Sigmoid colon (tissue), 7 donors: ENCODE results near the gene RAMP1. TPM values are rescaled to one million over a fixed set of nuclear protein-coding genes. Genes with fewer than 3 reads are reported as not detected.

ENCODE experiments used
- DNase-seq: peaks from one replicate; pipeline ENCODE4 v3.0.0-alpha.2; 2019
- H3K27ac ChIP-seq, 4 donors: fragments of 200-600 bp; sonication (generic); one replicate each; pipeline ENCODE4 v1.5.1; 2016 to 2019; ENCODE audit warnings: mild to moderate bottlenecking in 1 of 4
- H3K27me3 ChIP-seq, 3 donors: fragments of 200-600 bp; sonication (generic); one replicate each; pipeline ENCODE4 v1.5.1; 2019; ENCODE audit warnings: mild to moderate bottlenecking in 1 of 3
- H3K36me3 ChIP-seq, 4 donors: fragments of 200-600 bp; sonication (generic); one replicate each; pipeline ENCODE4 v1.5.1; 2016 to 2019
- H3K4me1 ChIP-seq, 4 donors: fragments of 200-600 bp; sonication (generic); one replicate each; pipeline ENCODE4 v1.5.1; 2017 to 2019
- H3K4me3 ChIP-seq, 4 donors: fragments of 200-600 bp; sonication (generic); one replicate each; pipeline ENCODE4 v1.5.1; 2017 to 2019; ENCODE audit warnings: mild to moderate bottlenecking in 2 of 4, moderate library complexity in 1 of 4
- H3K9me3 ChIP-seq, 4 donors: fragments of 200-600 bp in 3 of 4; sonication (generic) in 3 of 4; one replicate each; pipeline versions ENCODE4 v1.5.1 to v1.6.1; 2013 to 2019
- CTCF ChIP-seq, 4 experiments: fragments of 450-650 bp in 3 of 4; fragments of 200-600 bp in 1 of 4; IDR thresholded peaks; one replicate each; pipeline ENCODE4 v1.5.1; 2016 to 2019; ENCODE audit warnings: antibody characterized with exemption in 4 of 4, mild to moderate bottlenecking in 3 of 4, moderate library complexity in 2 of 4
- EP300 ChIP-seq, 4 donors: sonication (generic); formaldehyde crosslinking; IDR thresholded peaks; one replicate each; pipeline ENCODE4 v1.6.1; 2017; ENCODE audit warnings: antibody characterized with exemption in 4 of 4
- POLR2A ChIP-seq, 2 donors: fragments of 450-650 bp; IDR thresholded peaks; one replicate each; pipeline ENCODE4 v1.6.1; 2016; ENCODE audit warnings: antibody characterized with exemption in 2 of 2, mild to moderate bottlenecking in 2 of 2, moderate library complexity in 2 of 2
- POLR2AphosphoS5 ChIP-seq, 4 donors: sonication (generic); formaldehyde crosslinking; IDR thresholded peaks; one replicate each; pipeline ENCODE4 v1.6.1; 2017; ENCODE audit warnings: antibody characterized with exemption in 4 of 4
- WGBS, 2 donors: extraction: QIAGEN DNeasy Blood & Tissue Kit; methylation state at CpG; one replicate each; pipeline ENCODE4 v1.1.7; 2013; 5-methylcytosine and 5-hydroxymethylcytosine counted together
- intact Hi-C: fragments of 100-400 bp; cut with DNase I; formaldehyde crosslinking; loops from one replicate; pipeline ENCODE4 v1.15.1; 2023
- polyA plus RNA-seq, 3 donors: library from polyadenylated mRNA; stranded (reverse); fragments of 200-250 nt; gene quantifications; one replicate each; pipeline ENCODE4 v1.2.3, GENCODE V29; 2013
- total RNA-seq, 4 donors: library from RNA; depleted of rRNA; stranded (reverse); fragments of >200 nt; gene quantifications; one replicate each; pipeline ENCODE4 v1.1.0, GENCODE V29; 2016
- donor health status: healthy with polysubstance abuse.
- donor health status: Bipolar disorder and iron deficiency.
- donor health status: healthy.

Gene RAMP1
- total and polyA plus RNA-seq, 7 donors: 13.2 to 788 (median 372) TPM; not detected in 1

GRCh38 chr2:237939251-237939650 lies 79.8 kb downstream of the RAMP1 start:
- intact Hi-C loops: no loop called here
- Histone ChIP-seq H3K9me3 (no peaks in the 10 kb centered on the region), H3K4me3 (no peak overlapping the region), H3K27ac (no peak overlapping the region), H3K27me3 (no peaks in the 10 kb centered on the region), H3K36me3 (no peaks in the 10 kb centered on the region), H3K4me1 (no peaks in the 10 kb centered on the region)
- TF ChIP-seq CTCF (IDR thresholded peaks at IDR 0.05) (no peak), EP300 (IDR thresholded peaks at IDR 0.05) (no peak), POLR2AphosphoS5 (IDR thresholded peaks at IDR 0.05) (no peak), POLR2A (IDR thresholded peaks at IDR 0.05) (no peak)
- DNase-seq: no peak

- no peaks in the 10 kb centered on the region for H3K9me3 ChIP-seq
- TF ChIP-seq POLR2AphosphoS5 (IDR thresholded peaks at IDR 0.05): no peak
- no peaks in the 10 kb centered on the region for H3K4me1 ChIP-seq
- no peak overlapping the region for H3K27ac ChIP-seq
- no peak overlapping the region for H3K4me3 ChIP-seq
- no peak for DNase-seq
- H3K36me3 ChIP-seq: no peaks in the 10 kb centered on the region
- H3K27me3 ChIP-seq: no peaks in the 10 kb centered on the region
- intact Hi-C loops: no loop called here
Measured at GRCh38 chr2:237940828-237941227, 81.4 kb downstream of the RAMP1 start.

GRCh38 chr2:237941239-237941638 lies 81.8 kb downstream of the RAMP1 start:
- Histone ChIP-seq H3K9me3 (no peaks in the 10 kb centered on the region), H3K27me3 (no peaks in the 10 kb centered on the region), H3K4me3 (no peak overlapping the region), H3K4me1 (no peaks in the 10 kb centered on the region), H3K36me3 (no peaks in the 10 kb centered on the region), H3K27ac (no peak overlapping the region)
- WGBS, 2 donors: 48 to 89% methylated on average over 2 of the region's 2 CpGs
- TF ChIP-seq POLR2A (IDR thresholded peaks at IDR 0.05) (no peak), EP300 (IDR thresholded peaks at IDR 0.05) (no peak), POLR2AphosphoS5 (IDR thresholded peaks at IDR 0.05) (no peak), CTCF (IDR thresholded peaks at IDR 0.05) (no peak)
- intact Hi-C loops: no loop called here
- DNase-seq: no peak

GRCh38 chr2:237942513-237942899 lies 83.1 kb downstream of the RAMP1 start:
- Histone ChIP-seq H3K9me3 (peaks cover 0 to 4% (median 0%) of the 10 kb centered on the region in 4 donors), H3K4me3 (no peak overlapping the region), H3K4me1 (no peaks in the 10 kb centered on the region), H3K36me3 (no peaks in the 10 kb centered on the region), H3K27ac (no peak overlapping the region), H3K27me3 (no peaks in the 10 kb centered on the region)
- TF ChIP-seq CTCF (IDR thresholded peaks at IDR 0.05) (no peak), POLR2AphosphoS5 (IDR thresholded peaks at IDR 0.05) (no peak), POLR2A (IDR thresholded peaks at IDR 0.05) (no peak), EP300 (IDR thresholded peaks at IDR 0.05) (no peak)
- intact Hi-C loops: no loop called here
- no peak for DNase-seq
- 54 to 78% methylated on average over 3 of the region's 3 CpGs for WGBS, 2 donors

- Histone ChIP-seq H3K27me3 (no peaks in the 10 kb centered on the region), H3K27ac (no peak overlapping the region), H3K9me3 (peaks cover 0 to 4% (median 0%) of the 10 kb centered on the region in 4 donors), H3K36me3 (no peaks in the 10 kb centered on the region), H3K4me3 (no peak overlapping the region), H3K4me1 (no peaks in the 10 kb centered on the region)
- DNase-seq: no peak
- 84 to 96% methylated on average over 7 of the region's 7 CpGs for WGBS, 2 donors
- TF ChIP-seq CTCF (IDR thresholded peaks at IDR 0.05): no peak
- intact Hi-C loops: no loop called here
Measured at GRCh38 chr2:237943395-237944094, 84.1 kb downstream of the RAMP1 start.
